K562 (cell line): ENCODE results near the gene BCKDK. TPM values are rescaled to one million over a fixed set of nuclear protein-coding genes. Genes with fewer than 3 reads are reported as not detected.
A peak's percentile ranks its signal among the peaks of the same experiment; 100 is the strongest.

ENCODE experiments used
- EGR1 ChIP-seq: fragments of 450-650 bp; conservative IDR thresholded peaks from 2 replicates; pipeline ENCODE4 v1.6.1; 2017; ENCODE audit warnings: mild to moderate bottlenecking
- ERF ChIP-seq: fragments of 450-650 bp; formaldehyde crosslinking; IDR thresholded peaks from 2 replicates; pipeline ENCODE4 v1.4.0; 2020; ENCODE audit warnings: mild to moderate bottlenecking, mixed read lengths
- ESRRA ChIP-seq: fragments of 450-650 bp; IDR thresholded peaks from 2 replicates; pipeline ENCODE4 v1.6.1; 2014; ENCODE audit warnings: low read depth, mild to moderate bottlenecking, moderate library complexity, borderline replicate concordance
- FIP1L1 ChIP-seq: fragments of 200-400 bp; formaldehyde crosslinking; IDR thresholded peaks from 2 replicates; pipeline ENCODE4 v1.6.1; 2018; ENCODE audit warnings: mild to moderate bottlenecking, low read depth, low read length; ENCODE audit not compliant: poor library complexity, severe bottlenecking
- FOXA1 ChIP-seq: fragments of 450-650 bp; IDR thresholded peaks from 2 replicates; pipeline ENCODE4 v1.6.1; 2016; ENCODE audit warnings: mild to moderate bottlenecking, borderline replicate concordance
- HNRNPL ChIP-seq: fragments of 200-400 bp; formaldehyde crosslinking; IDR thresholded peaks from 2 replicates; pipeline ENCODE4 v1.6.1; 2017; ENCODE audit warnings: low read depth, mild to moderate bottlenecking, low read length
- KLF13 ChIP-seq: fragments of 450-650 bp; IDR thresholded peaks from 2 replicates; pipeline ENCODE4 v1.6.1; 2016; ENCODE audit warnings: missing genetic modification characterization, low read depth, mild to moderate bottlenecking, missing compliant biosample characterization, moderate library complexity, borderline replicate concordance
- MBD2 ChIP-seq: sonication (generic); IDR thresholded peaks from 2 replicates; pipeline ENCODE4 v1.6.1; 2016; ENCODE audit warnings: low read depth, borderline replicate concordance
- MECOM ChIP-seq: fragments of 250-450 bp; sonication (Bioruptor Pico); IDR thresholded peaks from 2 replicates; pipeline ENCODE4 v1.8.0; 2022; ENCODE audit warnings: inconsistent platforms
- NONO ChIP-seq, 2 experiments: fragments of 200-400 bp in 1 of 2; fragments of 450-650 bp in 1 of 2; formaldehyde crosslinking in 1 of 2; IDR thresholded peaks; 2 replicates each; pipeline ENCODE4 v1.6.1; 2017; ENCODE audit warnings: low read depth in 2 of 2, mild to moderate bottlenecking in 2 of 2, moderate library complexity in 2 of 2, low read length in 1 of 2
- TCF3 ChIP-seq: sonication (generic); formaldehyde crosslinking; IDR thresholded peaks from 2 replicates; pipeline ENCODE4 v1.4.0; 2020; ENCODE audit warnings: mild to moderate bottlenecking, missing genetic modification reagents
- ZBTB7A ChIP-seq: IDR thresholded peaks from 2 replicates; pipeline ENCODE4 v1.6.1; 2011; ENCODE audit warnings: low read depth, mild to moderate bottlenecking, low read length, moderate library complexity, borderline replicate concordance; ENCODE audit not compliant: control insufficient read depth
- ZFP1 ChIP-seq: fragments of 450-650 bp; formaldehyde crosslinking; IDR thresholded peaks from 2 replicates; pipeline ENCODE4 v1.4.0; 2020; ENCODE audit warnings: mild to moderate bottlenecking, mixed read lengths
- ZNF354B ChIP-seq: fragments of 250-450 bp; sonication (Bioruptor Pico); IDR thresholded peaks from 2 replicates; pipeline ENCODE4 v1.4.0; 2020
- ZNF75A ChIP-seq: fragments of 450-650 bp; formaldehyde crosslinking; IDR thresholded peaks from 2 replicates; pipeline ENCODE4 v1.4.0; 2020; ENCODE audit warnings: mild to moderate bottlenecking
- ZNF77 ChIP-seq: fragments of 250-450 bp; sonication (Bioruptor Pico); IDR thresholded peaks from 2 replicates; pipeline ENCODE4 v1.5.0; 2020
- polyA plus RNA-seq, 8 experiments: library from polyadenylated mRNA; depleted of rRNA in 4 of 8; stranded (reverse) in 5 of 8; unstranded in 3 of 8; fragments of >200 nt; fragmentation: Nextera tagmentation in 2 of 8; fragmentation: Illumina TruSeq in 1 of 8; extraction: Ambion mirVana in 2 of 8; extraction: Trizol in 1 of 8; gene quantifications; 2 replicates each; pipeline versions ENCODE4 v1.2.1 to v1.2.3, GENCODE V29; 2011 to 2014; ENCODE audit warnings: inconsistent platforms in 1 of 8, missing spikeins in 1 of 8
- total RNA-seq, 7 experiments: library from RNA; depleted of rRNA in 6 of 7; stranded (reverse); fragments of >200 nt in 6 of 7; fragmentation: Illumina TruSeq in 2 of 7; extraction: Trizol in 2 of 7; gene quantifications; 2 replicates each; pipeline versions ENCODE4 v1.2.1 to v1.2.3, GENCODE V29; 2011 to 2021; ENCODE audit warnings: low replicate concordance in 1 of 7
- TF ChIP-seq, protein P1 (sequence below): sonication (generic); formaldehyde crosslinking; IDR thresholded peaks from 2 replicates; pipeline ENCODE4 v1.8.0; 2022; ENCODE audit warnings: mild to moderate bottlenecking, missing genetic modification reagents
- TF ChIP-seq, protein P2 (sequence below): fragments of 250-450 bp; sonication (Bioruptor Pico); IDR thresholded peaks from 2 replicates; pipeline ENCODE4 v1.8.0; 2022; ENCODE audit warnings: moderate library complexity, mild to moderate bottlenecking, inconsistent platforms
- TF ChIP-seq, protein P3 (sequence below): fragments of 200-800 bp; sonication (Bioruptor generic); IDR thresholded peaks from 2 replicates; pipeline ENCODE4 v1.6.1; 2017; ENCODE audit warnings: missing genetic modification characterization, missing compliant biosample characterization
- TF ChIP-seq, protein P4 (sequence below): sonication (generic); formaldehyde crosslinking; IDR thresholded peaks from 2 replicates; pipeline ENCODE4 v1.9.0; 2022; ENCODE audit warnings: mild to moderate bottlenecking, missing genetic modification reagents

Gene BCKDK
- total and polyA plus RNA-seq, 9 of the 15 experiments (the other 6 are each of a cell fraction or from before 2014, with no cell fraction given), result 0.58 to 34.8 (median 13.1) TPM

DNA sequence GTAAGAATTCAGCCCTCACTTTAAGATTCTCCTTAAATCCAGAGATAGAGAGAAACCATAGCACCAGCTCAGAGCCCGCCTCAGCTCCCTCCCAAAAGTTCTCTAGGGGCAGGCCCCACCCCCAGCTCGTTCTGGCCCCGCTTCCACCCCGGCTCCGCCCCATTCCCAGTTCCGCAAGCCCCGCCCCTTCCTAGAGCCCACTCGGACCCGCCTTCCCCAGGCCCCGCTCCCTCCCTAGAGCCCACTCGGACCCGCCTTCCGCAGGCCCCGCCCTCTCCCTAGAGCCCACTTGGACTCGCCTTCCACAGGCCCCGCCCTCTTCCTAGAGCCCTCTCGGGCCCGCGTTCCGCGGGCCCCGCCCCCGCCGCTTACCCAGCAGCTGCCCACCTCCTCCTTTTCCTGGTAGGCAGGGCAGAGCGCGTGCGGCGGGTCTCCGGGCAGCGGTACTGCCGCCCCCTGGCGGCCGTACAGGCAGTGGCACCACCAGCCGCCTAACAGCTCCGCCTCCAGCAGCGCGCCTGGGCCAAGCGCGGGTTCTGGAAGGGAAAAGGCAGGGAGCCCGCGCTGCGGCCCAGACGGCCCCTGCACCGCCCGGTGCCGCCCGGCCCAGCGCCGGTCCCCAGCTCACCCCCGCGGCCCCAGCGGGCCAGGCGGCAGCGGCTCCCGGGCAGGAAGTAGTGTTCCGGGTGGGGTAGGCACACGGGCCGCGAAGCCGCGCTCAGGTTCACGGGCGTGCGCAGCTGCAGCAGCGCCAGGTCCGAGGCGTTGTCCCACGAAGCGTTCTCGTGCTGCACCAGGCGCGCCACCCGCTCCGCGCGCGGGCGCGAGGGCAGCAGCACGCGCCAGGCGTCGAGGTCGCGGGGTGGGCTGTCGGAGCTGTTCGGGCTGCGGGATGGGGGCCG lies 34.2 kb downstream of the BCKDK start (continued):
- TF ChIP-seq, protein P1, sequence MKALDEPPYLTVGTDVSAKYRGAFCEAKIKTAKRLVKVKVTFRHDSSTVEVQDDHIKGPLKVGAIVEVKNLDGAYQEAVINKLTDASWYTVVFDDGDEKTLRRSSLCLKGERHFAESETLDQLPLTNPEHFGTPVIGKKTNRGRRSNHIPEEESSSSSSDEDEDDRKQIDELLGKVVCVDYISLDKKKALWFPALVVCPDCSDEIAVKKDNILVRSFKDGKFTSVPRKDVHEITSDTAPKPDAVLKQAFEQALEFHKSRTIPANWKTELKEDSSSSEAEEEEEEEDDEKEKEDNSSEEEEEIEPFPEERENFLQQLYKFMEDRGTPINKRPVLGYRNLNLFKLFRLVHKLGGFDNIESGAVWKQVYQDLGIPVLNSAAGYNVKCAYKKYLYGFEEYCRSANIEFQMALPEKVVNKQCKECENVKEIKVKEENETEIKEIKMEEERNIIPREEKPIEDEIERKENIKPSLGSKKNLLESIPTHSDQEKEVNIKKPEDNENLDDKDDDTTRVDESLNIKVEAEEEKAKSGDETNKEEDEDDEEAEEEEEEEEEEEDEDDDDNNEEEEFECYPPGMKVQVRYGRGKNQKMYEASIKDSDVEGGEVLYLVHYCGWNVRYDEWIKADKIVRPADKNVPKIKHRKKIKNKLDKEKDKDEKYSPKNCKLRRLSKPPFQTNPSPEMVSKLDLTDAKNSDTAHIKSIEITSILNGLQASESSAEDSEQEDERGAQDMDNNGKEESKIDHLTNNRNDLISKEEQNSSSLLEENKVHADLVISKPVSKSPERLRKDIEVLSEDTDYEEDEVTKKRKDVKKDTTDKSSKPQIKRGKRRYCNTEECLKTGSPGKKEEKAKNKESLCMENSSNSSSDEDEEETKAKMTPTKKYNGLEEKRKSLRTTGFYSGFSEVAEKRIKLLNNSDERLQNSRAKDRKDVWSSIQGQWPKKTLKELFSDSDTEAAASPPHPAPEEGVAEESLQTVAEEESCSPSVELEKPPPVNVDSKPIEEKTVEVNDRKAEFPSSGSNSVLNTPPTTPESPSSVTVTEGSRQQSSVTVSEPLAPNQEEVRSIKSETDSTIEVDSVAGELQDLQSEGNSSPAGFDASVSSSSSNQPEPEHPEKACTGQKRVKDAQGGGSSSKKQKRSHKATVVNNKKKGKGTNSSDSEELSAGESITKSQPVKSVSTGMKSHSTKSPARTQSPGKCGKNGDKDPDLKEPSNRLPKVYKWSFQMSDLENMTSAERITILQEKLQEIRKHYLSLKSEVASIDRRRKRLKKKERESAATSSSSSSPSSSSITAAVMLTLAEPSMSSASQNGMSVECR, result peak; percentile 80; the same call in 1 of the 2 replicates
- TF ChIP-seq FOXA1, result no peak
- peak; percentile 24; the same call in 1 of the 2 replicates for TF ChIP-seq TCF3 (CRISPR knock-in tag)
- no peak for TF ChIP-seq MECOM (CRISPR knock-in tag)
- TF ChIP-seq KLF13, result 0 out of 2 replicates have a peak, but pooled peaks have one; percentile 40
- no peak for TF ChIP-seq ZNF75A (CRISPR knock-in tag)
- 0 out of 2 replicates have a peak, but pooled peaks have one; percentile 13 for TF ChIP-seq MBD2
- TF ChIP-seq ESRRA, result peak; percentile 28; the same call in 1 of the 2 replicates
- no peak for TF ChIP-seq ZNF77 (CRISPR knock-in tag)
- no peak for TF ChIP-seq ZFP1
- peak; percentile 77; the same call in 1 of the 2 replicates for TF ChIP-seq ZBTB7A
- TF ChIP-seq, protein P2, sequence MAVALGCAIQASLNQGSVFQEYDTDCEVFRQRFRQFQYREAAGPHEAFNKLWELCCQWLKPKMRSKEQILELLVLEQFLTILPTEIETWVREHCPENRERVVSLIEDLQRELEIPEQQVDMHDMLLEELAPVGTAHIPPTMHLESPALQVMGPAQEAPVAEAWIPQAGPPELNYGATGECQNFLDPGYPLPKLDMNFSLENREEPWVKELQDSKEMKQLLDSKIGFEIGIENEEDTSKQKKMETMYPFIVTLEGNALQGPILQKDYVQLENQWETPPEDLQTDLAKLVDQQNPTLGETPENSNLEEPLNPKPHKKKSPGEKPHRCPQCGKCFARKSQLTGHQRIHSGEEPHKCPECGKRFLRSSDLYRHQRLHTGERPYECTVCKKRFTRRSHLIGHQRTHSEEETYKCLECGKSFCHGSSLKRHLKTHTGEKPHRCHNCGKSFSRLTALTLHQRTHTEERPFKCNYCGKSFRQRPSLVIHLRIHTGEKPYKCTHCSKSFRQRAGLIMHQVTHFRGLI (CRISPR knock-in tag), result no peak
- TF ChIP-seq HNRNPL, result peak; percentile 100
- TF ChIP-seq, protein P3, sequence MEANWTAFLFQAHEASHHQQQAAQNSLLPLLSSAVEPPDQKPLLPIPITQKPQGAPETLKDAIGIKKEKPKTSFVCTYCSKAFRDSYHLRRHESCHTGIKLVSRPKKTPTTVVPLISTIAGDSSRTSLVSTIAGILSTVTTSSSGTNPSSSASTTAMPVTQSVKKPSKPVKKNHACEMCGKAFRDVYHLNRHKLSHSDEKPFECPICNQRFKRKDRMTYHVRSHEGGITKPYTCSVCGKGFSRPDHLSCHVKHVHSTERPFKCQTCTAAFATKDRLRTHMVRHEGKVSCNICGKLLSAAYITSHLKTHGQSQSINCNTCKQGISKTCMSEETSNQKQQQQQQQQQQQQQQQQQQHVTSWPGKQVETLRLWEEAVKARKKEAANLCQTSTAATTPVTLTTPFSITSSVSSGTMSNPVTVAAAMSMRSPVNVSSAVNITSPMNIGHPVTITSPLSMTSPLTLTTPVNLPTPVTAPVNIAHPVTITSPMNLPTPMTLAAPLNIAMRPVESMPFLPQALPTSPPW (CRISPR knock-in tag), result peak; percentile 94
- TF ChIP-seq NONO (IDR thresholded peaks at IDR 0.05; ENCODE audit: low read depth in 2 of 2, low read length in 1 of 2), result peak in 1 of 2 experiments; percentile 90; a peak in 2 of 4 replicates
- peak; percentile 70 for TF ChIP-seq EGR1
- 0 out of 2 replicates have a peak, but pooled peaks have one; percentile 37 for TF ChIP-seq ERF (CRISPR knock-in tag)
- TF ChIP-seq FIP1L1, result peak; percentile 74
- no peak for TF ChIP-seq ZNF354B (CRISPR knock-in tag)
- TF ChIP-seq, protein P4, sequence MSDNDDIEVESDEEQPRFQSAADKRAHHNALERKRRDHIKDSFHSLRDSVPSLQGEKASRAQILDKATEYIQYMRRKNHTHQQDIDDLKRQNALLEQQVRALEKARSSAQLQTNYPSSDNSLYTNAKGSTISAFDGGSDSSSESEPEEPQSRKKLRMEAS (CRISPR knock-in tag), result peak; percentile 96
